NCI-H226 (cell line): ENCODE results near the gene HOMER1.
"Not testable (repeated sequence)": the region's sequence is repeated elsewhere in the genome, so short reads cannot be mapped to it uniquely, and the experiment has no call there.

Experiments
- DNase-seq: peaks from one replicate; pipeline ENCODE4 v3.0.0-alpha.2; 2015

The HOMER1 gene

GRCh38 chr5:79516986-79517385 lies 3.1 kb upstream of the HOMER1 start:
- no peak for DNase-seq

- not testable (repeated sequence) for DNase-seq
These were observed 2.4 kb upstream of the HOMER1 start for GRCh38 chr5:79516331-79516730.

- peak; percentile 84 for DNase-seq
These were observed 614 bp upstream of the HOMER1 start for GRCh38 chr5:79514391-79515105.

GRCh38 chr5:79513308-79513703 lies 628 bp downstream of the HOMER1 start:
- no peak for DNase-seq

GRCh38 chr5:79512471-79513307 lies 1.2 kb downstream of the HOMER1 start:
- no peak for DNase-seq

- DNase-seq, result no peak
These were observed 1.9 kb downstream of the HOMER1 start for GRCh38 chr5:79512049-79512448.

GRCh38 chr5:79510638-79511037 lies 3.3 kb downstream of the HOMER1 start:
- no peak for DNase-seq

GRCh38 chr5:79509244-79509885 lies 4.6 kb downstream of the HOMER1 start:
- DNase-seq, result no peak

- DNase-seq, result no peak
These were observed 5.1 kb downstream of the HOMER1 start for GRCh38 chr5:79508794-79509193.

- no peak for DNase-seq
These were observed 5.6 kb downstream of the HOMER1 start for GRCh38 chr5:79508354-79508753.

GRCh38 chr5:79507251-79508205 lies 6.4 kb downstream of the HOMER1 start:
- DNase-seq, result no peak

GRCh38 chr5:79505138-79505537 lies 8.8 kb downstream of the HOMER1 start:
- no peak for DNase-seq

GRCh38 chr5:79503794-79504495 lies 10.0 kb downstream of the HOMER1 start:
- DNase-seq, result no peak

- DNase-seq, result no peak
These were observed 14.2 kb downstream of the HOMER1 start for GRCh38 chr5:79499640-79500273.

GRCh38 chr5:79495311-79495710 lies 18.6 kb downstream of the HOMER1 start:
- peak; percentile 29 for DNase-seq

- no peak for DNase-seq
These were observed 20.2 kb downstream of the HOMER1 start for GRCh38 chr5:79493596-79494345.

GRCh38 chr5:79491690-79492317 lies 22.1 kb downstream of the HOMER1 start:
- no peak for DNase-seq

GRCh38 chr5:79490323-79490936 lies 23.5 kb downstream of the HOMER1 start:
- no peak for DNase-seq

GRCh38 chr5:79489773-79490172 lies 24.2 kb downstream of the HOMER1 start:
- no peak for DNase-seq

GRCh38 chr5:79488775-79489174 lies 25.2 kb downstream of the HOMER1 start:
- DNase-seq, result no peak
